Right lobe of liver (tissue), 4 donors: ENCODE data around the gene CNTNAP5.

Source experiments
- CTCF ChIP-seq, 4 donors: fragments of 200-600 bp in 3 of 4; fragments of 450-650 bp in 1 of 4; IDR thresholded peaks; one replicate each; pipeline versions ENCODE4 v1.5.1 to v1.8.0; 2016 to 2022; ENCODE audit warnings: antibody characterized with exemption in 4 of 4, mild to moderate bottlenecking in 2 of 4
- POLR2A ChIP-seq: fragments of 450-650 bp; IDR thresholded peaks from one replicate; pipeline ENCODE4 v1.6.1; 2017; ENCODE audit warnings: antibody characterized with exemption, mild to moderate bottlenecking
- donor health status: DM: no; HTN: no; CAD: no.
- donor health status: DM: no; HTN: no; CAD: no.
- donor health status: DM: no; HTN: yes; CAD: no.

GRCh38 chr2:124025891-124026434, 876 bp downstream of the CNTNAP5 start:
- TF ChIP-seq POLR2A: no peak
- TF ChIP-seq CTCF (IDR thresholded peaks at IDR 0.05): no peak
